ENCODE measurements around the gene NGEF.

The NGEF gene

DNA sequence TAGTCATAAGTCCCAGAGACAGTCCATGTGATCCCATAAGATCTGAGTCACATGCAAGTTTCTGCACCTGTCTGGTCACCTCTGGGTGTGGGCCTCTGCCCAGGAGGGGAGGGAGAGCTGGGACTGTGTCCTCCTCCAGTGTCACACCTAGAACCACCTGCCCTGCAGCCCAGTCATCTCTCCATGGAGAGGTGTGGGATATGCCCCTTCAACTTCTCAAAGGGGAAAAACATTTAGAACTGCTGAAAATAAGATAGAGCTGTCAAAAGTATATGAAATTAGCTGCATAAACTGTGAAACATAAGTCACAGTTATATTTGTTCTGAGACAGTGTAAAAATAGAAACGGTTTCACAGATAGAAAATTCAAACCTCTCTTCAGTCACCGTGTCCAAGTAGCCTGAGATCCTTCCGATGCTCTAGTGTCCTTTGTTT, 55.4 kb downstream of the NGEF start:
- DNase-seq (ENCODE audit: low read depth), result no peak
- TF ChIP-seq, protein P1, sequence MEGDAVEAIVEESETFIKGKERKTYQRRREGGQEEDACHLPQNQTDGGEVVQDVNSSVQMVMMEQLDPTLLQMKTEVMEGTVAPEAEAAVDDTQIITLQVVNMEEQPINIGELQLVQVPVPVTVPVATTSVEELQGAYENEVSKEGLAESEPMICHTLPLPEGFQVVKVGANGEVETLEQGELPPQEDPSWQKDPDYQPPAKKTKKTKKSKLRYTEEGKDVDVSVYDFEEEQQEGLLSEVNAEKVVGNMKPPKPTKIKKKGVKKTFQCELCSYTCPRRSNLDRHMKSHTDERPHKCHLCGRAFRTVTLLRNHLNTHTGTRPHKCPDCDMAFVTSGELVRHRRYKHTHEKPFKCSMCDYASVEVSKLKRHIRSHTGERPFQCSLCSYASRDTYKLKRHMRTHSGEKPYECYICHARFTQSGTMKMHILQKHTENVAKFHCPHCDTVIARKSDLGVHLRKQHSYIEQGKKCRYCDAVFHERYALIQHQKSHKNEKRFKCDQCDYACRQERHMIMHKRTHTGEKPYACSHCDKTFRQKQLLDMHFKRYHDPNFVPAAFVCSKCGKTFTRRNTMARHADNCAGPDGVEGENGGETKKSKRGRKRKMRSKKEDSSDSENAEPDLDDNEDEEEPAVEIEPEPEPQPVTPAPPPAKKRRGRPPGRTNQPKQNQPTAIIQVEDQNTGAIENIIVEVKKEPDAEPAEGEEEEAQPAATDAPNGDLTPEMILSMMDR (IDR thresholded peaks at IDR 0.05; ENCODE audit: low read length, missing control alignments), result no peak
- no peak overlapping the region for H3K4me3 ChIP-seq (replicated peaks; ENCODE audit: low read depth, low read length)

DNA sequence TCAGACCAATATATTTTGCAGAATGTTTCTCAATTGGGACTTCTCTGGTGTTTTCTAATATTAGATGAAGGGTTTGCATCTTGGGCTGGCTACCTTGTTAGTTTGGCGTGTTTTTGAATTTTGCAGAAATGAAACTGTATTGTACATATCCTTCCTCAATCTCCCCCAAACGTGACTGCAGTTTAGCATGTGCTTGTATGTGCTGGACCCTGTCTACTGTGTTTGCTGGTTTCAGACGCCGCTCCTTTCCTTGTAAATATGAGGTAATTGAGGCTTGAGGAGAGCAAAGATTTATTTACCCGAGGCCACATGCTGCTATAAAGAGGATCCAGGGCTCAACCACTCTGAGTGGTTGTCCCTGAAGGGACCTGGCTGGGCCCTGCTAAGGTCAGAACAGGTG, 57.2 kb downstream of the NGEF start:
- DNase-seq (ENCODE audit: low read depth), result no peak
- no peak overlapping the region for H3K4me3 ChIP-seq (replicated peaks; ENCODE audit: low read depth, low read length)
- TF ChIP-seq, protein P1 (IDR thresholded peaks at IDR 0.05; ENCODE audit: low read length, missing control alignments), result no peak

DNA sequence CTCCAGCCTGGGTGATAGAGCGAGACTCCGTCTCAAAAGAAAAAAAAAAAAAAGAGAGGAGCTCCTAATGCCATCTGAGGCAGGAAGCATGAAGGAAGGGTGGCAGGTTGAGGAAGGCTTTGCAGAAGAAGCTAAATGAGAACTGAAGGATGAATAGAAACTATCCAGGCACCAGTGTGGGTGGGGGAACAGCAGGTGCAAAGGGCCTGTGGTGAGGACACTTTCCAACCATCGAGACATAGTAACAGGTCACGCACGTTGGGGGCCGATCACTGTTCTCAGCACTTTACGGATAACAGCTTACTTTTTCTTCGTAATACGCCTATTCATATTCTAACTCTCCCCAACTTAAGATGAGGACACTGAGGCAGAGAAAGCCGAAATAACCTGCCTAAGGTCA, 58.4 kb downstream of the NGEF start:
- TF ChIP-seq, protein P1 (IDR thresholded peaks at IDR 0.05; ENCODE audit: low read length, missing control alignments), result no peak
- DNase-seq (ENCODE audit: low read depth), result no peak

DNA sequence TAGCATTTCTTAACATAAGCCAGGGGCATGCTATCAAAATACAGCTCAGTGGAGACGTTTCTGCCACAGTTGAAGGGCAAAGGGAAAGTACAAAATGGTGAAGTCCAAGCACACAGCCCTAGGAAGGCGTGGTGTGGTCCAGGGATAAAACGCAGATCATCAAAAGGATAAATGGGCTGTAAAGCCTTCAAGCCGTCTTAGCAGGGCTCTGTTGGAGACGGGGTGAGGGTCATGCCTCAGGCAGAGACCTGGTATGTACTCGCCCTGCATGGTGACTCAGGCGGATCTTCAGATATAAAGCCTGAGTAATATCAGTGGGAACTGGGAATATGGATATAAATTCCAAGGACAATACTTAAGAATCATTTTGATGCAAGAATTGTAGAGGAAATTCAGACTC, 61.2 kb downstream of the NGEF start:
- no peak overlapping the region for H3K4me3 ChIP-seq (replicated peaks; ENCODE audit: low read depth, low read length)
- peak; percentile 4 for DNase-seq (ENCODE audit: low read depth)
- TF ChIP-seq, protein P1 (IDR thresholded peaks at IDR 0.05; ENCODE audit: low read length, missing control alignments), result no peak

More for the DNA sequence above, 58.4 kb downstream of the NGEF start:
- H3K4me3 ChIP-seq (replicated peaks; ENCODE audit: low read depth, low read length), result no peak overlapping the region

DNA sequence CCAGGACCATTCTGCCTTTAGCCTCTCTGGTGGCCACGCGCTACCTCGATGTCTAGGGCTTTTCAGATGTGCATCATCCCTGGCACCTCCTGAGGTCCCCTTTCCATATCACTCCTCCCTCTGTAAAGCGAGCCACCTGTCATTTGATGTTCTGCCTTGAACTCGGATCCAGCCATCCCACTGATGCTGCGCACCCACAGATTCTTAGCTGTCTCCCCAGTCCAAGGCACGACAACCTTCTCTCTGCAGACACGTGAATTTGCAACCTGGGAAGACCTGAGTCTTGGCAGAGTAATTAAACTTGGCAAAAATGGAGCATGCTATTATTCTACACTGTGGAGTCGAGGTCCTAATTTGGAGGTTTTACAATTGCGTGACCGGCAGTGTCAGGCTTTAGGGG, 61.9 kb downstream of the NGEF start:
- TF ChIP-seq, protein P1 (IDR thresholded peaks at IDR 0.05; ENCODE audit: low read length, missing control alignments), result no peak
- DNase-seq (ENCODE audit: low read depth), result no peak
- H3K4me3 ChIP-seq (replicated peaks; ENCODE audit: low read depth, low read length), result no peak overlapping the region

DNA sequence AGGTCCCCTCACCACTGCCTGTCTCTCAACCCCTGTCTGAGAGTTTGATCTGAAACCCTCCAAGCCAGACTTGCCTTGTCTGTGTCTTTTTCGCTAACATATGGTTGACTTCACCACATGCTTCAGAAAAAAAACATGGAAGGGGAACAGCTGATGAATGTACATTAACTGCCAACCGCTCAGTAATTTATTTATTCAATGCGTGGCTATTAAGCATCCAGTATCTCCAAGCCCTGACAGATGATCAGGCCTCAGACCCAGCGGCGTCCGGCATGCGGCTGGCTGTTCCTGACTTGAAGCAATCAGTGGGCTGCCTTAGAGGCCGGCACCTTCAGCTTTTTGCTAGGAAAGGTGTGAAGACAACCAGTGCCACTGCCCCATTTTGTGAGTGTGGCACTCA, 62.3 kb downstream of the NGEF start:
- TF ChIP-seq, protein P1 (IDR thresholded peaks at IDR 0.05; ENCODE audit: low read length, missing control alignments), result no peak
- H3K4me3 ChIP-seq (replicated peaks; ENCODE audit: low read depth, low read length), result no peak overlapping the region
- no peak for DNase-seq (ENCODE audit: low read depth)

DNA sequence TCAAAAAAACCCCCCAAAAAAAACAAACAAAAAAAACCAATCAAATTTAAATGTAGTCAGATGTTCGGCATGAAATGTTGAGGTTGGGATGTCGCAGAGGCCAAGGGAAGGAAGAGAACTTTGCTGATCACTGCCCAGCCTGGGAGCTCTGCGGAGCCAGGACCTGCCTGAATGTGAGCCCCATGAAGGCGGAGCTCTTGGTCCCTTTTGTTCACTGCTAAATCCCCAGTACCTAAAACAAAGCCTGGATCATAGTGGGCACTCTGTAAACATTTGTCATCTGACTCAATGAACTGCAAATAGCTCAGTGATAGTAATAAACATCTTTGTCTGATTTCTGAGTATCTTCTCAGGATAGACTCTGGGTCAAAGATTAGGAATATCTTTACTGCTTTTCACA, 64.0 kb downstream of the NGEF start:
- H3K4me3 ChIP-seq (replicated peaks; ENCODE audit: low read depth, low read length), result no peak overlapping the region
- DNase-seq (ENCODE audit: low read depth), result no peak
- TF ChIP-seq, protein P1 (IDR thresholded peaks at IDR 0.05; ENCODE audit: low read length, missing control alignments), result no peak
